NCI-H1105 (cell line): ENCODE results near the gene SLC7A7.
A peak's percentile ranks its signal among the peaks of the same experiment; 100 is the strongest.
"Not testable (repeated sequence)": the region's sequence is repeated elsewhere in the genome, so short reads cannot be mapped to it uniquely, and the experiment has no call there.

ENCODE experiments used
- DNase-seq: peaks from one replicate; lab custom pipeline; 2025; lab: John Stamatoyannopoulos, UW

The SLC7A7 gene

GRCh38 chr14:22792158-22792557 lies 23.1 kb downstream of the SLC7A7 start:
- no peak for DNase-seq

- no peak for DNase-seq
Measured at GRCh38 chr14:22791301-22791700, 23.9 kb downstream of the SLC7A7 start.

GRCh38 chr14:22786685-22787084 lies 28.6 kb downstream of the SLC7A7 start:
- no peak for DNase-seq

GRCh38 chr14:22781301-22781991 lies 33.8 kb downstream of the SLC7A7 start:
- no peak for DNase-seq

GRCh38 chr14:22780941-22781300 lies 34.3 kb downstream of the SLC7A7 start:
- DNase-seq, result no peak

GRCh38 chr14:22780105-22780679 lies 35.0 kb downstream of the SLC7A7 start:
- no peak for DNase-seq

- no peak for DNase-seq
Measured at GRCh38 chr14:22778084-22778483, 37.2 kb downstream of the SLC7A7 start.

- not testable (repeated sequence) for DNase-seq
Measured at GRCh38 chr14:22776849-22777248, 38.4 kb downstream of the SLC7A7 start.

- DNase-seq, result no peak
Measured at GRCh38 chr14:22776215-22776614, 39.0 kb downstream of the SLC7A7 start.

- no peak for DNase-seq
Measured at GRCh38 chr14:22774011-22774706, 41.1 kb downstream of the SLC7A7 start.

- no peak for DNase-seq
Measured at GRCh38 chr14:22773162-22774010, 41.8 kb downstream of the SLC7A7 start.

GRCh38 chr14:22772725-22773124 lies 42.5 kb downstream of the SLC7A7 start:
- no peak for DNase-seq

- DNase-seq, result no peak
Measured at GRCh38 chr14:22770481-22771187, 44.6 kb downstream of the SLC7A7 start.

GRCh38 chr14:22769369-22769768 lies 45.9 kb downstream of the SLC7A7 start:
- no peak for DNase-seq

GRCh38 chr14:22768947-22769346 lies 46.3 kb downstream of the SLC7A7 start:
- DNase-seq, result no peak

GRCh38 chr14:22767323-22767589 lies 48.0 kb downstream of the SLC7A7 start:
- DNase-seq, result no peak

- peak; percentile 98 for DNase-seq
Measured at GRCh38 chr14:22766457-22767322, 48.5 kb downstream of the SLC7A7 start, which contains the start of gene OXA1L. OXA1L (plus strand) TSS chr14:22766688; CDS start chr14:22766702, 14 bp downstream.

- no peak for DNase-seq
Measured at GRCh38 chr14:22764382-22764781, 50.9 kb downstream of the SLC7A7 start.

- DNase-seq, result no peak
Measured at GRCh38 chr14:22761734-22762133, 53.5 kb downstream of the SLC7A7 start.

GRCh38 chr14:22757972-22758650 lies 57.1 kb downstream of the SLC7A7 start:
- not testable (repeated sequence) for DNase-seq
